H1 (cell line): ENCODE measurements around the gene TFF2. TPM values are rescaled to one million over a fixed set of nuclear protein-coding genes. Genes with fewer than 3 reads are reported as not detected.

Experiments
- CTCF ChIA-PET: fragments of 300-600 bp; sonication (Branson Sonifier 250); formaldehyde crosslinking; loops from one replicate; lab custom pipeline; 2021; ENCODE audit not compliant: partially characterized antibody; lab: Charles Lee
- POLR2A ChIA-PET: fragments of 300-600 bp; sonication (Branson Sonifier 250); formaldehyde crosslinking; loops from one replicate; lab custom pipeline; 2021; ENCODE audit warnings: inconsistent platforms; ENCODE audit not compliant: partially characterized antibody; lab: Charles Lee
- DNase-seq, 2 experiments: peaks; one replicate each; pipeline versions ENCODE4 v3.0.0 to v3.0.0-alpha.2; 2010 to 2022; ENCODE audit warnings: low spot score in 2 of 2, low read depth in 1 of 2, mixed read lengths in 1 of 2
- FAIRE-seq: peaks from 2 replicates; lab custom pipeline; 2011; peaks lifted over from hg19 to GRCh38; lab: Jason Lieb, UNC
- H2AFZ ChIP-seq: 2 replicates; pipeline ENCODE4 v1.8.1; 2012; ENCODE audit warnings: low read length, inconsistent platforms
- H2AK5ac ChIP-seq: 2 replicates; pipeline ENCODE4 v1.6.1; 2013; ENCODE audit warnings: low read depth, low read length
- H2BK120ac ChIP-seq: replicated peaks from 2 replicates; pipeline ENCODE3; 2013; ENCODE audit warnings: low read depth, low read length, inconsistent platforms
- H2BK12ac ChIP-seq: 2 replicates; pipeline ENCODE4 v1.6.1; 2013; ENCODE audit warnings: low read depth, low read length
- H2BK15ac ChIP-seq: 2 replicates; pipeline ENCODE4 v1.6.1; 2013; ENCODE audit warnings: low read length
- H2BK20ac ChIP-seq: 2 replicates; pipeline ENCODE4 v1.6.1; 2013; ENCODE audit warnings: low read length
- H2BK5ac ChIP-seq: 2 replicates; pipeline ENCODE4 v1.6.1; 2013; ENCODE audit warnings: low read depth, low read length
- H3K14ac ChIP-seq: 2 replicates; pipeline ENCODE4 v1.6.1; 2013; ENCODE audit warnings: inconsistent platforms; ENCODE audit not compliant: insufficient read length
- H3K18ac ChIP-seq: 2 replicates; pipeline ENCODE4 v1.6.1; 2013; ENCODE audit warnings: low read length; ENCODE audit errors: extremely low read depth
- H3K23ac ChIP-seq: 2 replicates; pipeline ENCODE4 v1.6.1; 2013; ENCODE audit warnings: inconsistent platforms; ENCODE audit not compliant: insufficient read length
- H3K23me2 ChIP-seq: 2 replicates; pipeline ENCODE4 v1.6.1; 2013; ENCODE audit warnings: low read depth, low read length
- H3K27ac ChIP-seq: 2 replicates; pipeline ENCODE4 v1.6.1; 2011; ENCODE audit warnings: low read depth, low read length, inconsistent platforms
- H3K27me3 ChIP-seq, 4 experiments: replicated peaks in 1 of 4; 1 replicate in 1 of 4; 2 replicates in 3 of 4; pipeline versions ENCODE4 v1.6.1 to v1.8.1; 2011 to 2013; ENCODE audit warnings: low read length in 3 of 4, mild to moderate bottlenecking in 3 of 4, inconsistent platforms in 2 of 4, mixed read lengths in 2 of 4, moderate library complexity in 1 of 4; ENCODE audit not compliant: control insufficient read depth in 3 of 4, insufficient read depth in 3 of 4; ENCODE audit errors: extremely low read depth in 1 of 4
- H3K36me3 ChIP-seq, 4 experiments: 2 replicates each; pipeline versions ENCODE4 v1.6.1 to v1.8.1; 2011 to 2013; ENCODE audit warnings: mild to moderate bottlenecking in 4 of 4, low read length in 3 of 4, moderate library complexity in 2 of 4, control low read depth in 1 of 4, inconsistent platforms in 1 of 4; ENCODE audit not compliant: insufficient read depth in 4 of 4, control insufficient read depth in 2 of 4
- H3K4ac ChIP-seq: replicated peaks from 2 replicates; pipeline ENCODE3; 2013; ENCODE audit warnings: low read length, low read depth, mixed read lengths, inconsistent platforms; ENCODE audit not compliant: insufficient read length
- H3K4me1 ChIP-seq, 4 experiments: replicated peaks in 1 of 4; 1 replicate in 1 of 4; 2 replicates in 3 of 4; pipeline versions ENCODE4 v1.6.1 to v1.8.1; 2011 to 2013; ENCODE audit warnings: low read length in 3 of 4, inconsistent platforms in 2 of 4, mixed read lengths in 1 of 4; ENCODE audit not compliant: insufficient read depth in 4 of 4, control insufficient read depth in 3 of 4
- H3K4me2 ChIP-seq, 2 experiments: 2 replicates each; pipeline versions ENCODE4 v1.6.1 to v1.8.1; 2011 to 2013; ENCODE audit warnings: low read depth in 2 of 2, low read length in 2 of 2, control low read depth in 1 of 2, inconsistent platforms in 1 of 2, mild to moderate bottlenecking in 1 of 2; ENCODE audit not compliant: insufficient read depth in 1 of 2
- H3K4me3 ChIP-seq, 4 experiments: fragments of 200-600, 300-600 bp in 1 of 4; sonication (generic), shearing (Covaris generic), sonication (Bioruptor Twin) in 1 of 4; 2 replicates each; pipeline versions ENCODE4 v1.5.1 to v1.8.1; 2011 to 2016; ENCODE audit warnings: low read length in 4 of 4, low read depth in 3 of 4, control low read depth in 2 of 4, inconsistent platforms in 2 of 4, mild to moderate bottlenecking in 2 of 4, mixed read lengths in 1 of 4, moderate library complexity in 1 of 4; ENCODE audit not compliant: insufficient read depth in 2 of 4; ENCODE audit errors: extremely low read depth in 1 of 4
- H3K56ac ChIP-seq: replicated peaks from 2 replicates; pipeline ENCODE3; 2013; ENCODE audit warnings: low read depth, mild to moderate bottlenecking, mixed read lengths, low read length, inconsistent platforms; ENCODE audit not compliant: insufficient read length
- H3K79me1 ChIP-seq: 2 replicates; pipeline ENCODE4 v1.6.1; 2013; ENCODE audit warnings: low read depth, low read length, control low read depth
- H3K79me2 ChIP-seq, 2 experiments: 2 replicates each; pipeline versions ENCODE4 v1.6.1 to v1.8.1; 2012 to 2013; ENCODE audit warnings: low read length in 2 of 2, mild to moderate bottlenecking in 2 of 2, inconsistent platforms in 1 of 2; ENCODE audit not compliant: insufficient read depth in 2 of 2, control insufficient read depth in 1 of 2
- H3K9ac ChIP-seq, 4 experiments: replicated peaks in 1 of 4; 1 replicate in 1 of 4; 2 replicates in 3 of 4; pipeline versions ENCODE4 v1.6.1 to v1.8.1; 2011 to 2013; ENCODE audit warnings: low read depth in 3 of 4, low read length in 3 of 4, control low read depth in 2 of 4, mild to moderate bottlenecking in 2 of 4, moderate library complexity in 2 of 4, inconsistent platforms in 1 of 4; ENCODE audit errors: extremely low read depth in 1 of 4
- H3K9me3 ChIP-seq, 2 experiments: 2 replicates each; pipeline versions ENCODE4 v1.6.1 to v1.8.1; 2012 to 2013; ENCODE audit warnings: mild to moderate bottlenecking in 2 of 2, moderate library complexity in 2 of 2, control low read depth in 1 of 2, inconsistent platforms in 1 of 2, low read depth in 1 of 2, low read length in 1 of 2, mixed read lengths in 1 of 2; ENCODE audit not compliant: insufficient read depth in 2 of 2
- H4K20me1 ChIP-seq, 2 experiments: replicated peaks in 1 of 2; 2 replicates each; pipeline versions ENCODE3 to v1.8.1; 2011 to 2013; ENCODE audit warnings: inconsistent platforms in 2 of 2, low read length in 2 of 2, mild to moderate bottlenecking in 1 of 2; ENCODE audit not compliant: insufficient read depth in 2 of 2, control insufficient read depth in 1 of 2
- H4K5ac ChIP-seq: 2 replicates; pipeline ENCODE4 v1.6.1; 2013; ENCODE audit warnings: low read length, low read depth, mixed read lengths, inconsistent platforms; ENCODE audit not compliant: insufficient read length
- H4K8ac ChIP-seq: 2 replicates; pipeline ENCODE4 v1.8.0; 2013; ENCODE audit warnings: mild to moderate bottlenecking, moderate library complexity, low read length, inconsistent platforms; ENCODE audit not compliant: insufficient read depth; ENCODE audit errors: extremely low read depth
- H4K91ac ChIP-seq: replicated peaks from 2 replicates; pipeline ENCODE3; 2013; ENCODE audit warnings: low read length, mixed read lengths, inconsistent platforms; ENCODE audit not compliant: insufficient read length
- ASH2L ChIP-seq: fragments of 200-600, 300-600 bp; sonication (generic); IDR thresholded peaks from one replicate; pipeline ENCODE4 v1.7.1; 2017; ENCODE audit warnings: low read length
- EP300 ChIP-seq, 2 experiments: IDR thresholded peaks; 1 replicate in 1 of 2; 2 replicates in 1 of 2; pipeline ENCODE4 v1.6.1; 2011 to 2012; ENCODE audit warnings: low read depth in 2 of 2, low read length in 2 of 2, mild to moderate bottlenecking in 2 of 2, borderline replicate concordance in 1 of 2, inconsistent platforms in 1 of 2, moderate library complexity in 1 of 2
- FOSL1 ChIP-seq: IDR thresholded peaks from 2 replicates; pipeline ENCODE4 v1.6.1; 2011; ENCODE audit warnings: mild to moderate bottlenecking, low read depth, low read length, moderate library complexity; ENCODE audit not compliant: insufficient read depth
- GABPA ChIP-seq: IDR thresholded peaks from 2 replicates; pipeline ENCODE4 v1.6.1; 2011; ENCODE audit warnings: mild to moderate bottlenecking, low read length, moderate library complexity, borderline replicate concordance; ENCODE audit not compliant: insufficient read depth
- KDM4A ChIP-seq: IDR thresholded peaks from one replicate; pipeline ENCODE4 v1.7.1; 2012; ENCODE audit warnings: low read depth, mild to moderate bottlenecking, moderate library complexity, low read length, inconsistent platforms; ENCODE audit not compliant: severe bottlenecking
- KDM5A ChIP-seq: fragments of 200-600 bp; IDR thresholded peaks from 2 replicates; pipeline ENCODE4 v1.7.1; 2012; ENCODE audit warnings: mild to moderate bottlenecking, low read length, inconsistent platforms, mixed read lengths
- MAFK ChIP-seq: IDR thresholded peaks from 2 replicates; pipeline ENCODE4 v1.6.1; 2012; ENCODE audit warnings: low read depth, mild to moderate bottlenecking, improper control_type of control experiment, low read length
- RXRA ChIP-seq: IDR thresholded peaks from 2 replicates; pipeline ENCODE4 v1.6.1; 2011; ENCODE audit warnings: low read depth, mild to moderate bottlenecking, low read length, moderate library complexity; ENCODE audit not compliant: insufficient read depth
- SIRT6 ChIP-seq: IDR thresholded peaks from one replicate; pipeline ENCODE4 v1.7.1; 2012; ENCODE audit warnings: low read length, inconsistent platforms
- SP2 ChIP-seq: IDR thresholded peaks from 2 replicates; pipeline ENCODE4 v1.6.1; 2012; ENCODE audit warnings: mild to moderate bottlenecking, low read length, inconsistent platforms
- SP4 ChIP-seq: IDR thresholded peaks from 2 replicates; pipeline ENCODE4 v1.6.1; 2012; ENCODE audit warnings: low read length, inconsistent platforms
- SUZ12 ChIP-seq: fragments of 200-600 bp; sonication (generic); IDR thresholded peaks from 2 replicates; pipeline ENCODE4 v1.6.1; 2012; ENCODE audit warnings: mild to moderate bottlenecking, inconsistent platforms, low read length, moderate library complexity, mixed read lengths
- WGBS, 2 experiments: shearing (Covaris generic) in 1 of 2; methylation state at CpG; one replicate each; pipeline versions ENCODE4 v1.1.6 to v1.1.7; 2013 to 2015; ENCODE audit warnings: low lambda C conversion rate in 2 of 2, mixed read lengths in 2 of 2, inconsistent platforms in 1 of 2, low coverage in 1 of 2, missing lambda C conversion rate in 1 of 2; ENCODE audit not compliant: insufficient replicate concordance in 2 of 2, insufficient coverage in 1 of 2, insufficient read length in 1 of 2; ENCODE audit errors: extremely low coverage in 1 of 2, missing lambda C conversion rate in 1 of 2; 5-methylcytosine and 5-hydroxymethylcytosine counted together
- polyA plus RNA-seq, 7 experiments: library from polyadenylated mRNA; depleted of rRNA in 3 of 7; stranded (reverse) in 5 of 7; unstranded in 2 of 7; fragments of >200 nt in 5 of 7; fragments of 200-250 nt in 2 of 7; gene quantifications; 1 replicate in 5 of 7; 2 replicates in 1 of 7; 4 replicates in 1 of 7; pipeline versions ENCODE4 v1.2.1 to v1.2.3, GENCODE V29; 2011 to 2013; ENCODE audit warnings: missing spikeins in 2 of 7, mixed read lengths in 2 of 7
- total RNA-seq: library from RNA; stranded (reverse); fragmentation: NEBNext Ultra II Directional; extraction: Animal tissue kit (Norgen Biotek cat#: 25700); gene quantifications from 2 replicates; pipeline ENCODE4 v1.2.1, GENCODE V29; 2021
- TF ChIP-seq, protein P1 (sequence below): IDR thresholded peaks from 2 replicates; pipeline ENCODE4 v1.6.1; 2012; ENCODE audit warnings: low read length, inconsistent platforms

TFF2 gene
- total and polyA plus RNA-seq, 2 of the 8 experiments (the other 6 are each of a cell fraction or from before 2014, with no cell fraction given), result not detected

DNA sequence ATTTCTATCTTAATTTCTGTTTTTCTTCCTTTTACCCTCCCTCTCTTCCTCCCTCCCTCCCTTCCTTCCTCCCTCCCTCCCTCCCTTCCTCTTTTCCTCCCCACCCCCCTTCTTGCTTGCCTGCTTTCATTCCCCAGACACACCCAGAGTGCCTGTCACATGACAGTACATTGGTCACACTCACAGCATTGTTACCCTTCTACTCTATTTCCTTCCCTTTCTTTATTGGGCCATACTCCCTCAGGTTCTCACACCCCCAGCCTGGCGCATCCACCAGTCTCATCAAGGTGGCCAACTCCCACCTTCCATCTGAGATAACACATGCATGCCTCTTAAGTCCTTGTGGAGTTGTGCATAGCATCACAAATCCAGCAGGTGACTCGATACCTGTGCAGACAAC is 34.2 kb upstream of the TFF2 start:
- Histone ChIP-seq H3K27me3 (0 out of 7 replicates have a peak, but pooled peaks cover 0 to 2% (median 0%) of the 10 kb centered on the region in 4 experiments), H3K36me3 (no peaks in the 10 kb centered on the region), H3K79me2 (no peaks in the 10 kb centered on the region), H2AK5ac (no peak overlapping the region; the same call in 1 of the 2 replicates), H3K4me3 (no peak overlapping the region), H4K5ac (no peak overlapping the region), H3K9ac (no peak overlapping the region), H3K23me2 (no peaks in the 10 kb centered on the region), H2BK5ac (no peak overlapping the region), H3K18ac (no peak overlapping the region), H3K4ac (no peak overlapping the region), H3K4me1 (peaks cover 0 to 12% (median 8%) of the 10 kb centered on the region in 4 experiments; a peak in 3 of 7 replicates), H4K20me1 (peaks cover 0 to 3% of the 10 kb centered on the region in 2 experiments), H3K4me2 (no peak overlapping the region), H3K14ac (no peak overlapping the region), H2BK20ac (no peak overlapping the region), H2BK12ac (no peak overlapping the region; the same call in 1 of the 2 replicates), H2AFZ (no peak overlapping the region), H3K23ac (no peak overlapping the region), H2BK120ac (no peak overlapping the region), H2BK15ac (no peak overlapping the region), H3K79me1 (no peaks in the 10 kb centered on the region), H3K56ac (no peak overlapping the region), H3K27ac (no peak overlapping the region), H4K91ac (no peak overlapping the region), H4K8ac (no peak overlapping the region), H3K9me3 (peaks cover 0 to 4% of the 10 kb centered on the region in 2 experiments; a peak in 1 of 4 replicates)
- DNase-seq (no peak), FAIRE-seq (no peak)
- CTCF ChIA-PET, result no interaction called here
- 83% methylated on average over 2 of the region's 2 CpGs; no CpG with 5 or more reads in 1 of the 2 experiments for WGBS, 2 experiments
- POLR2A ChIA-PET, result no interaction called here
- TF ChIP-seq MAFK (no peak), KDM4A (no peak), FOSL1 (no peak), SP2 (no peak), EP300 (IDR thresholded peaks at IDR 0.05; ENCODE audit: borderline replicate concordance in 1 of 2, low read depth in 2 of 2, low read length in 2 of 2) (no peak), GABPA (no peak), ASH2L (no peak), SIRT6 (no peak), RXRA (no peak), SP4 (no peak), SUZ12 (no peak), KDM5A (no peak)
- TF ChIP-seq, protein P1, sequence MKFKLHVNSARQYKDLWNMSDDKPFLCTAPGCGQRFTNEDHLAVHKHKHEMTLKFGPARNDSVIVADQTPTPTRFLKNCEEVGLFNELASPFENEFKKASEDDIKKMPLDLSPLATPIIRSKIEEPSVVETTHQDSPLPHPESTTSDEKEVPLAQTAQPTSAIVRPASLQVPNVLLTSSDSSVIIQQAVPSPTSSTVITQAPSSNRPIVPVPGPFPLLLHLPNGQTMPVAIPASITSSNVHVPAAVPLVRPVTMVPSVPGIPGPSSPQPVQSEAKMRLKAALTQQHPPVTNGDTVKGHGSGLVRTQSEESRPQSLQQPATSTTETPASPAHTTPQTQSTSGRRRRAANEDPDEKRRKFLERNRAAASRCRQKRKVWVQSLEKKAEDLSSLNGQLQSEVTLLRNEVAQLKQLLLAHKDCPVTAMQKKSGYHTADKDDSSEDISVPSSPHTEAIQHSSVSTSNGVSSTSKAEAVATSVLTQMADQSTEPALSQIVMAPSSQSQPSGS, result no peak
